ENCODE results near the gene ARHGAP25.

GRCh38 chr2:68742626-68743415 is 8.2 kb downstream of the ARHGAP25 start:
- TF ChIP-seq POLR2A (IDR thresholded peaks at IDR 0.05; ENCODE audit: low read depth, low read length) (no peak), TAF1 (IDR thresholded peaks at IDR 0.05; ENCODE audit: low read depth, low read length) (no peak), POLR2AphosphoS5 (IDR thresholded peaks at IDR 0.05; ENCODE audit: low read depth, low read length) (no peak)

Data from GM12891 (cell line).